ENCODE data around the gene KIRREL3.

The KIRREL3 gene

DNA sequence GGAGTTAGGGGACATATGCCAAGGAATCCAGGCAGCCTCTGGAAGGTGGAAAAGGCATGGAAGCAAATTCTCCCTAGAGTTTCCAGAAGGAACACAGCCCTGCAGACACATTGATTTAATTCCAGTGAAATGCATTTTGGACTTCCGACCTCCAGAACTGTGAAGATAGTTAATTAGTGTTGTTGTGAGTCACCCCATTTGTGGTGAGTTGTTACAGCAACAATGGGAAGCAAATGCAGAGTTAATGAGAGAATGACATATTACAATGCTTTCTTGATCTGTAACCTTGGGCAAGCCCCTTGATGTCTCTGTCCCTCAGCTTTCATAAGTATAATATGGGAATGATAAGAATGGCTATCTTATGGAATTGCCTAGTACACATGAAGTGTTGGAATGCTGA, 178.7 kb downstream of the KIRREL3 start:
- no peak for DNase-seq

DNA sequence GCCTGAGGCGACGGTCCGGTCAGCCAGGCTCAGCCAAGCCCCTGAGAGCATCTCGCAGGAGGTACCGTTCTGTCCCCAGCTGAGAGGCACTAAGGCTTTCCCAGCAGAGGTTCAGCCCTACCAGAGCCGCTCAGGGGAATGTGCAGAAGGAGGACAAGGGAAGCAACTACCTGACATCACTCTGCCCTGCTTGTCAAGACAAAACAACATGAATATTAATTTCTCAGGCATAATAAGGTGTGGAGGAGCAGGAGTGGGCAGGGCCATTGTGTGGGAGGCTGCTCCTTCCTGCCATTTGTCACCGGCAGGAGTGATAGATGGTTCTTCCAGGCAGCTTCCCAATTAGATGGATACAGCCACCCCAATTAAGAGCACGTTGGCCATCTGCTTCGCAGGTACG, 181.4 kb downstream of the KIRREL3 start:
- DNase-seq: no peak

DNA sequence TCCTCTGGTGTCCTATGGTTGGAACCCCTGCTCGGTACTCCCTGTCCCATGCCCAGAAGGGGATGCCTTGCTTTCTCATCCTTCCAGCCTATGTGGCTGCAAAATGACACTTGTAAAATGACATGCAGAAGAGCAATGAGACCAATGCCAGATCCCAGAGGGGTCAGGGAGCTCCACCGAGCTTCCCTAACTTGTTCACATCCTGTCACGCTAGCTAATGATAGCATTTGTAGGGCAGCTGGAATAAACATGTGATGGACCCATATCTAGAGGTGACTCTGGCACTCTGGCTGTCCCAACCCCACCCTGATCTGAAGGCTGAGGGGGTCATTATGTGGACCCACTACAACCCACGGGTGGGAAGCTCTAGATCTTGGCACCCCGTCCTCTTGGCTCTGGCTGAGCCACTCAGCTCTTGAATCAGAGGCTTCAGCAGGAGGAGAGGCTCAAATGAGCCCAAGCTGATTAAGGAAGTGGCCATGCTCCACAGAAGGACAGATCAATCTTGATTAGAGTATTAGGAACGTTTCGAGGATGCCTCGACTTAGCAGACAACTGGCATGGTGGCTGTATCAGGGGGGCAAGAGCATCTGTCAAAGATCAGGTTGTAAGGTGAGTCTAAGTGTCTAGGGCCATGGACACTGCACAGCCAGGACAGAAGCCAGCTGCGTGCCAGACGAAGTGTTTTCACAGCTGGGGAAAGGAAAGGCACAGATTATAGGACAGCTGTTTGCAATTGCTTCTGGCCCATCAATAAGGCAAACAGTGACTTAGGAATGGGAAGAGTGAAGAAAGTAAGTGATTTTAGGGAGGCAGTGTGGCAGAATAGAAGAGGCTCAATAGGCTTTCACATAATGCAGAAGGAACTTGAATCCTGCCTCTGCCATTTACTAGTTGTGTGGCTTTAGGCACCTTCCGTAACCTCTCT, 182.8 kb downstream of the KIRREL3 start:
- no peak for DNase-seq

DNA sequence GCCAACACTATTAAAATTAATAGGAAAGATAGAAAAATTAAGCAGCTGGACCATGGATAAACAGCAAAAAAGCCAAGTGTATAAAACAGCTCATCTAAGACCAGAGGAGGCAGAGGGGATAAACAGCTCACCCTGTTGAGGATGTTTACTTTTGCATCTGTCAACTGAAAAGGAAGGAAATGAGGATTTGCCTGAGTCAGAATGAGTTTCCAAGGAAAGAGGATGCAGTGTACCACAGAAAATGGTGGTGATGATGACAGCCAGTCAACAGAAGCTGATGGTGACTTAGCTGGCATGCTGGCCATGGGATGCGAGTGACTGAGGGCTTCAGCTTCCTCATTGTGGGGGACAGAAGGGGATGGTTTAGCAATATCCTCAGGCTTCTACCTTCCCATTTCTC, 183.5 kb downstream of the KIRREL3 start:
- no peak for DNase-seq

DNA sequence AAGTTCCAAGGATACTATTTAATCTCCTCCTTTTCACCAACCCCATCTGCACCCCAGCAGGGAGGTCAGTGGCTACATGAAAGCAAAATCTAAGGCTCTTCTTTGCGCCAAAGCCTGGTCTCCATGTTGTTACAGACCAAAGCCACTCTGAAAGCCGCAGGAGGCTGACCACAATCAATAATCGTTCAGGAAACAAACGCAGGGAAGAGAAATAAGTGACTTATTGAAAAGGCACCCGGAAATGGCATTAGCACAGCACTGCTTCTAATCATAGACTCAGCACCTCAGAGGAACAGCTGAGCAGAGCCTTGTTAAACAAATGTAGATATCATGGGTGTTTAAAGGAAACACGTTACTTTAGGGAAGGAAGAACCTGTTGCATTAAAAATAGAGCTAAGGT, 183.9 kb downstream of the KIRREL3 start:
- no peak for DNase-seq

DNA sequence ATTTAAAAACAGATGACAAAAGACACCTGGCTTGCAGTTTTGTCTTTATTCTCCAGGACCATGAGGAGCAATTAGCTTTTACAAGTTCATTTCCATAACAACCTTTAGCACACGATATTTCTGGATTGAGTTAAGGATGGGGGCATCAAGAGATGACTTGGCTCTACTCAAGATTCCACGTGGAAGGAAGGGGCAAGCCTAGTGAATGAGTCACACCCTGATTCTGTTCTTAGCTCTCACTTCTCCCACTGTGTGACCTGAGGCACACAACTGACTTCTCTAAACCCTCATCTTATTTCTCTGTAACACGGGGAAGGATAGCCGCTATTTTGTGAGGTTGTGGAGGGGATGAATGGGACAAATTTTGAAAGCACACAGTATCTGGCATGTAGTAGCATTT, 185.5 kb downstream of the KIRREL3 start:
- DNase-seq: no peak

DNA sequence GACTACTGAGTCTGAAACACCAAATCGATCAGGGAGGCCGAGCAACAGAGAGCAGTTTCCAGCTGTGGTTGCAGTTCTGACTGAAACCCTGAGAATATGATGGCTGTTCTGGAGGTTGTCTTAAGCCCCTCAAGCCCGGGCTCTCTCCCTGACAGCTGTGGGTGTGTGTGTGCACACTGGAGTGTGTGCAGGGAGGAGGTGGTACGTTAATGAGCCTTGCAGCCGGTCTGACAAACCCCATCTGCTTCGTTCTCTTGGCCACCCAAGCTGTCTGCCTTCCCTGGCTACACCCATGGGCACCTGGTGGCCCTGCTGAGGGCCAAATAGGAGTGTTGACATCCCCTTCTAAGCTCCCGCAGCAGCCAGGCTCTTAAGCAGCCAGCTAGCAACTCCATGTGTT, 189.8 kb downstream of the KIRREL3 start:
- DNase-seq: no peak

DNA sequence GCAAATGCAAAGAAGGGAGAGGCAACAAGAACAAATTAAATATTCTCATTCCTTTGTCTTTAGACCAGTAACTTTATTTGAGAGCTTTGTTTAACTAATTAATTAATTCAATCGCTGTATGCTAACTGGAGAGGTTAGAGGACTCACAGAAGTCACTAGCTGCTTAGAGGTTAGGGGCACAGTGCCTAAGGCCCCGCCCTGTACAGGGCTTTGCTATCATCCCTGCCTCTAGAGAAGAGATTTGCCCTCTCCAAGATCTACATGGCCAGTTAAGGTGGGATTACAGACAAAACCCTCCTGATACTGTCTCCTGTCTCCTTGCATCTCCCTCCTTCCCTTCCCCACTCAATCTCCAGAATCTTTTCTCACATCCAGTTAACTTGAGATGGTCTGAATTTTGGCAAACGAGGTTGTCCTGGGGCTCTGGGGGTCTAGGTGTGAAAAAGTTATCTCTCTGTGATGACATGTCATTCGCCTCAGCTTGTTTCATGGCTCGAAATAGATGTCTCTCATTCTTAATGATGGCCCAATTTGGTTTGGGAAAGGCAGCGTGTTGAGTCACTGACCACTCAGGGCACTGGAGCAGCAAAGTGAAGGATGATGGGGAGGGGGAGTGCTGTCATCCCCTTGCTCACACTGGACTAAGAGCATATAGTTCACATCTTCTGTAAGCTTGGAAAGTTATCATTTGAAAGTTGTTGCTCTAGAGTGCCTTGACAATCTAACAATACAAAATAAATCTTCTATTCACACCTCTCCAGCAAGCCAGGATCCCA, 190.9 kb downstream of the KIRREL3 start:
- DNase-seq: no peak

DNA sequence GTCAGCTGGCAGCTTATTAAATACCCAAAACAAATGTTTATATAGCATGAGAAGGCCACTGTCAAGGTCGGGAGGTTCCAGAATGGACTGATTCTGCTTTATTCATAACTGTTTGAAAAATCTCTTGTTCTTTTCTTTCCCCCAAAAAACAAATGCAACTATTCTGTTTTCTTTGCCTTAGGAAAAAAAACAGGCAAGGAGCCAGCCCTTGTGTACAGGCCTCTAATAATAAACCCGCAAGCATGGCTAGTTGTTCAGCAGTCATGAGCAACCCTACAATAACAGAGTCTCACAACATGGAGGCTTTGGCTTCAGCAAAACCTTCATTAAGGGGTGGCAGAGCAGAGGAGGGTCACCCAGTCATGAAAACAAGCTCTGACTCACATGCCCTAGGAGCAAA, 191.7 kb downstream of the KIRREL3 start:
- no peak for DNase-seq

DNA sequence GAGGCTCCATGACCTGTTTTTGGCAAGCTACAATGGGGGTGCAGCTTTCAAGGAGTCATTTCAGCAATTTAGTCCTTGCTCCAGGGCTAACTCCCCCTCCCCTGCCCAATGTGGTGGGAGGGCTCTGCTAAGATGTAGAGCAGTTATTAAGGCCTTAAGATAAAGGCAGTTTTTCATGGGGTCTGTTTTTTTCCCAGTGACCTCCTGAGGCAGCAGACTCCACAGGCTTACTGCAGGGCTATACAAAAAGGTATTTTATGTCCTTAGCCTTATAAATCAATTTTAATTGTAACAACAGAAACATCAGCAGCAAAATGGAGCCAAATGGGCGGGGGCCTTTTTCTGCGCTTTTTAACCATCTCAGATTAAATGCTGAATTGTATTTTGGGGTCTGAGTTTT, 192.3 kb downstream of the KIRREL3 start:
- DNase-seq: no peak

DNA sequence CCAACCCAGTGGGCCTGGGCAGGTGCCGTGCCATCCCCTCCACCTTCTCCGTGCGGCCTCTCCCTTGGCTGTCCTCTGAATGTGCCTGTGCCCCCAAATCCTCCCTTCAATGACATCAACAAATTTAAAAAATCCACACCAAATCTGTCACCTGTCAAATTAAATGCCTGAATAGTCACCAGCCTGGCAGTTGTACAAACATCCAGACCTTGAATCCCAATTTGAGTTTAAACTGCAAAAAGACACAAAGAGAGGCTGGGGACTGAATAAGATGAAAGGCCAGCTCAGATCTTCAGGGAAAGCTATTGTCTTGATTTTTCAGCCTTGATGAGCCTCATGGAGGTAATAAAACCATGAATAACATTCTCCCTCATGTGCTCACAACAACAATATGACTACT, 194.7 kb downstream of the KIRREL3 start:
- no peak for DNase-seq

DNA sequence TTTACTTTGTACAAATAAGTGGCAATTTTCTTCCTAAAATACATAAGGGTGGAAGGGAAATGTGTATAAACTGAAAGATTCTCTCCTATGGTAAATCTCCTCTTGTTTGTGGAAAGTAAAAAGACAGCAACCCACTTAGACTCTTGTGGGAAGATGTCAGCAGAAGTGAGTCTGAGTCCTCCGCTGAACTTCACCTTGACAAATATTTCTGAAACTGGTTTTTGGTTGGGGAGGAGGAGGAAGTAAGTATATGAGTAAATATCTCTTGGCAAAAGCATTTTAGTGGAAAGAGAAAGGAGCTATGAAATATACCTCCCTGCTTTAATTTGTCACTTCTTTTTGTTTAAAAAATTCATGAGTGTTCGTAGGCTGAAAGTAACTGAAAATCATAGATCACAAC, 196.2 kb downstream of the KIRREL3 start:
- no peak for DNase-seq

DNA sequence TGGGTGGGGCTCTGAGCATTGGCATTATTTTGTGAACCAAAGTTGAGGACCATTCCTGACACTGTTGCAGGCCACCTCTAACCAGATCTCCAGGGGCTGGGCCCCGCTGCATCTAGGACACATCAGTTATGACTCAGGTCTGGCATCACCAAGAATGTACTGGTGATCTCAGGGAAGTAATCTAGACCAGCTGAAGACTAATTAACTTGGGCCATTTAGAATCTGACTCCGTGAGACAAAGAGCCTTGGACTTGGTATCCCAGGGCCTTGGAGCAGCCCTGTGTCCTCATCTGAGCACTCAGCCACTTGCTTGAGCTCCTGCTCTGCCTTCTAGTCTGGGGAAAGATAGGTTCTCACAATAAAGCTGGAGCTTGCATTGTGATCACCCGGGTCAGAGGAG, 200.6 kb downstream of the KIRREL3 start:
- no peak for DNase-seq

DNA sequence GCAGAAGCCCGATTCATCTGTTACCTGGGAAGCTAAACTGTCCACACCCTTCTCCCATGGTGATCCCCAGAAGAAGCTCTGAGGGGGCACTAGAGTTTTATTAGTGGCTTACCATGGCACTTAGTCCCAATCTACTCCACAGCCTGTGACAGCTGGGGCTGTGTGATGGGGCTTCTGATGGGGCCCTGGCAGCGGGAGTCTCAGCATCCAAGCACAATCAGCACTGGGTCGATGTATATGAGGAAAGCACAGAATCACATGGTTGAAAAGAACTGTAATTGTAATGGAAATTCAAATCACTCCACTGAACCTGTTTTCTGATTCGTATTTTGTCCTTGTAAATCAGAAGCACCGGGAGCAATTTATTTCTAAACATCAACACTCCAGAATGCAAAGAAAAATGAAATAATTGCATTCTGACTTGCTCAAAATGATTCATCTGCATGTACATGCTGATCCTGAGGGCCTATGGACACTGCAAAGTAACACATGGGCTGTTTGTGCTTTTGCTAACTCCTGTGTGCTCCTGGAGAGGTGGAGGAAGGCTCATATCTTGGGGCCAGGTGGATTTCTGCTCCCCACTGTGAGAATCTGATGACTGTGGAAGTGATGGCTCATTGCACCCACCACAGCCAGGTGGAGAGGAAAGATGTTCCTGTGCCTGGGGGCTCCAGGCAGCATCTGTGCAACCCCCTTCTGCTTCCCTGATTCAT, 203.0 kb downstream of the KIRREL3 start:
- no peak for DNase-seq

DNA sequence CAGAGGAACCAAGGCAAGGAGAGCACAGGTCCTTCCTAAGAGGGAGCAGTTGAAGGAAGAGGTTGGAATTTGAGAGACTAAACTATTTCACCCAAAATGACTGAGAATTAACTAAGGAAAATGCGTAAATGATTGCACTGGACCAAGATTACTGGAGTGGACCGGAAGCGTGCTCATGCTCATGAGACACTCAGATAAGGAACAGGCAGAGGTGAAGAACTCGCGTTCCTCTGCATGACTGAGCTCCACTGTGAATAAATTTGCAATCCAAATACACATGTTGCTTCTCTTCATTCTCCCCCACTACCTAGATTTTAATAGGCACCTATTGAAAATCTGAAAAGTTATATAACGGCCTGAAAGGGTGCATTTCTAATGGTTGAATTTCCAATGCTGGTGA, 207.0 kb downstream of the KIRREL3 start:
- DNase-seq: no peak

DNA sequence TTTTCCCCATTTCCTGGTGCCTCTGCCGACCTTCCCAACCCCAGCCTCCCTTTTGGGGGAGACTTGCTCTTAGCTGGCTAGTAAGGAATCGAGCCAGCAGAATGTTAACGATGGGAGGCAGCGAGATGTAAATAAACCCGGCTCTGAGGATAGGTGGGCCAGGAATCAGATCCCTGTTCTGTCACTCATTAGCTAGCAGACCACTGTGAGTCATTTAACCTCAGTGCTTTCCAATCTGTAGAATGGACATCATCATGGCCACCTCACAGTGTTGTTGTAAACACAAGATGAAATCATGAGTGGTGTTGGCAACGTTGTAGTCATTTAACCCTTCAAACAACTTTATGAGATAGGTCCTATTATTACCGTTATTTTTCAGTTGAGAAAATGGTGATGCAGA, 208.6 kb downstream of the KIRREL3 start:
- DNase-seq: no peak

DNA sequence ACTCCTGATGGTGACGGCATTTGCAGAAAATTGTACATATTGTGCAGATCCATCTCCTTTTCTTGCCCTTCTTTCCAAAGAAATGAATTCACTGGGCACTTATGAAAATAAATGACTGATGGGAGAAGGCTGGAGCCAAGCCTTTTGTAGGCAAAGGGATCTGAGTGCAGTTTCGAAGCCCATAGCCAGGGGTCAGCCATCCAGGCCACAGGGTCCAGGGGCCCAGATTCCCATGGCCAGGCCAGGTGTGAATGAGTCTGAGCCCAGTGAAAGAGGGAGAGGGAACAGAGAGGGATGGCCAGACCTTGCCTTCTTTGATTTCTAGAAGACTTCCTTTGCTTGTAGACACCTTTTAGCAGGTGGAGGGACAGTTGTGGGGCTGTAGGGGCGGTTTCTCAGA, 209.1 kb downstream of the KIRREL3 start:
- no peak for DNase-seq

DNA sequence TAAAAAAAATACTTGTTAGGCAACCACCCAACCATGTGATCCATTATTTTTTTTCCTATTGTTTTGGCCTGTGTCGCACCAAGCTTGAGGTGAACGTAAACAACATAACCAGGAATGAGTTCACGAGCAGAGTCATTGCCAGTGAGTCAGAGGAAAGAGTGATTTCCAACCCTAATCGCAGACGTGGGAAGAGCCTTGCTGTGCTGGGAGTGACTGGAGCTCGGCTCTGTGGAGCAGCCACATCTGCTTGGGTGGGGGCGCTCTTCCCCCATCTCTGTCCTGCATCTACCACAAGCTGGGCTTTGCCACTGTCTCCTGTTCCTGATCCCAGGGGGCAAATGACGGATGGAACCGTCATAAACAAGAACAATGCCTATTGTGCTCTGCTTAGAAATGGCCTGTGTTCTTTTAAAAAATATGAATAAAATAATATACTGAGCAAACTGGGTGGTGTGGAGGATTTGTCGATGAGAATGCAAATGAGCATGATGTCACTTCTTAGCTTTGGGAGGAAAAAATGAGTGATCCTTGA, 210.0 kb downstream of the KIRREL3 start:
- no peak for DNase-seq

DNA sequence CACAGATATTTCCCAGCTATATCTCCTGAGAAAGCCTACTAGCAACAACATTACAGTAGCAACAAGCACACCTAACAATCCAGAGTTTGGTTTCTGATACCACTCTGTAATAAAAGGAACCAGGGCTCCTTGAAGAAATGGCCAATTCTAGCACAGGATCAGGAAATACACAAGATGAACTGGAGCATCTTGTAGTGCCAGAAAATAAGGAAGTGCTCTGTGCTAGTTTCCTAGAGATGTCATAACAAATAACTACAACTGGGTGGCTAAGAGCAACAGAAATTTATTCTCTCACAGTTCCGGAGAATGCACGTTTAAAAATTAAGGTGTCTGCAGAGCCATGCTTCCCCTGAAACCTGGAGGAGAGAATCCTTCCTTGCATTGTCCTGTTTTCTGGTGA, 217.8 kb downstream of the KIRREL3 start:
- DNase-seq: no peak

DNA sequence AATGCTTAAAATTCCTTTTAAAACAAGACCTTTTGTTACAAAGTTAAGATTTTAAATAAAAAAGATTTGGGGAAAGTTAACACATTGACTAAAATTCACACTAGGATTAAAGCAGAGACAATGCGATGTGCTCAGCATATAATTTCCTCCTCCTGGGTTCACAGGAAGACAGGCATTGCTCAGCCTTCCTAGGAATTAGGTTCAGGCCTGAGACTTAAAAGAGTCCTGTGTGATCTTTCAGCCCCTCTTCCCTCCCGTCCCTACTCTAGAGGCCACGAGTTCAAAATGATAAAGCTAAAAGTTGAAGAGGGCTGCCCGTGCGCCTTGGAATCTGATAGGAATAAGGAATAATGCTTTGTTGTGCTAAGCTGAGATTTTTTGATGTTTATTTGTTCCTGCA, 218.6 kb downstream of the KIRREL3 start:
- no peak for DNase-seq

DNA sequence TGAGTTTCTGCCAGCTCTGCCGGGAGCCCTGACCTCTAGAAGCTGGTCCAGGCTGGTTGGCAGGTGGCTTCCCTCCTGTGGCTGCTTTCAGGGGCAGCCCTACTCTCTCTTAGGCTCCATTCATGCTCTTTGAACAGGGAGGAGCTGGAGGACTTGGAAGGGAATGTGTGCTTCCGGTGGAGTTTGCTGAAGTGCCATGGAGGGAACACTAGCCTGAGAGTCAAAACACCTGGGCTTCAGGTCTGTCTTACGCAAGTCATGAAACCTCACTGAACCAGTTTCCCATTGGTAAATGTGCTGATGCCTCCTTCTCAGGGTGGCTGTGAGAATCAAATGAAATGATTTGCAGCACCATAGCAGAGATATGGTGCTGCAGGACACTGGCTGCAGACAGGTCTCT, 224.5 kb downstream of the KIRREL3 start:
- no peak for DNase-seq

DNA sequence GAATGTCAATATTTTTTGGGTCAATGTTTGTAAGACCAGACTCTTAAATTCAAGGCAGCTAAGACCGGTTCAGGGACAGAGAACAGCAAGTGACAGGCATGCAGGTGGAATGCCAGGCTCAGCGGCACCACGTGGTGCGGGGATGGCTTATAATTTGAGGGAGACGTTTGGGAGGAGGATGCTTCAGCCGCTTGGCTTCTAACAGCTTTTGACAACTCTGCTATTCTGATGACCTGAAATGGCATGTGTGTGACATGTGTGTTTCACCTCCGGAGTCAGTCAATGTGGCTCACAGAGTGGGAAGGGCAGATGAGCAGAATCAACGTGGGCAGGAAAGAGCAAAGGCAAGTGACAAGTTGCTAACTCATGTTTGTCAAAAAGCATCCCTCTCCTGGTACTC, 228.3 kb downstream of the KIRREL3 start:
- no peak for DNase-seq

DNA sequence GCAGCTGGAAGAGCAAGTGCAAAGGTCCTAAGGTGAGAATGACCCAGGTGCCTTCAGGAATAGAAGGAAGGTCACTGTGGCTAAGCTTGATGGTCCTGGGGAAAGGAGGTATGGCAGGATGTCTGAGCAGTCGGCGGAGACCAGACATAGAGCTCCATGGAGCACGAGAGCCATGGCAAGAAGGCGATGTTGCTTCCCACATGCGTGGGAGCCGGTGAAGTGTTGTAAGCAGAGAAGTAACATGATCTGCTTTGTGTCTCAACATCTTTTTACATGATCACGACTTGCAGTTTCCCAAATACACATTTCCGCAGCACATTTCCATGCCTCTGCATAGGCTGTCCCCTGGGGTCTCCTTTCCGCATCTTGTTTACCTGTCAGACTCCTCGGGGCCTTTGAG, 231.9 kb downstream of the KIRREL3 start:
- DNase-seq: no peak

Data from AML-193 (cell line).